IPS DF 6.9 (cell line): ENCODE data around the gene PCAT6.

Experiments used
- DNase-seq: peaks from one replicate; pipeline ENCODE4 v3.0.0-alpha.2; 2013; ENCODE audit warnings: low read depth, low spot score
- H3K27ac ChIP-seq: one replicate; pipeline ENCODE4 v1.5.1; 2013; ENCODE audit warnings: low read length, control low read depth
- H3K27me3 ChIP-seq: 2 replicates; pipeline ENCODE4 v1.6.1; 2013; ENCODE audit warnings: mild to moderate bottlenecking, low read length; ENCODE audit not compliant: control insufficient read depth, insufficient read depth
- H3K36me3 ChIP-seq: 2 replicates; pipeline ENCODE4 v1.6.1; 2013; ENCODE audit warnings: low read length; ENCODE audit not compliant: control insufficient read depth, insufficient read depth
- H3K4me1 ChIP-seq: 2 replicates; pipeline ENCODE4 v1.6.1; 2013; ENCODE audit warnings: low read length; ENCODE audit not compliant: control insufficient read depth, insufficient read depth
- H3K4me3 ChIP-seq: 2 replicates; pipeline ENCODE4 v1.5.1; 2013; ENCODE audit warnings: mild to moderate bottlenecking, low read length
- H3K9me3 ChIP-seq: 2 replicates; pipeline ENCODE4 v1.6.1; 2013; ENCODE audit warnings: low read length, inconsistent platforms; ENCODE audit not compliant: control insufficient read depth, insufficient read depth
- WGBS: extraction: QIAGEN DNeasy Blood & Tissue Kit; methylation state at CpG from one replicate; pipeline ENCODE4 v1.1.7; 2013; ENCODE audit warnings: mixed read lengths, missing lambda C conversion rate; ENCODE audit not compliant: insufficient read length, insufficient coverage; 5-methylcytosine and 5-hydroxymethylcytosine counted together

PCAT6 gene

DNA sequence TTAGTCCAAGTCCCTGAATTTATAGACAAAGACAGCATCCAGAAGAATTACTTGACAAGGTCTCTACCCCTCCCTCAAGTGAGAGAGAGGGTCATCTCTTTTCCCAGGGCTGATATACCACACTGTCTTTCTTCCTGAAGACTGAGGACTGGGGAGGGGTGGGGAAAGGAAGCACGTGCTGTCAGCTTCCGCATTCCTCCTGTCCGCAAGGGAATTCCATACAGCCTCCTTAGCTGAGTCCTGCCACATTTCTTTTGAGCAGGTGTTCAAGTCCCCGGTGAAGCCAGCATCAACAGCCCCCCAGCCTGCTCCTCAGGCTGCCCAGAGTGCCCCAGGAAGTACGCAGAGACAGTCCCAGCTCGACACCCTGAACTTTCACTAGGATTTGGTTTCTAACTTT lies 34.2 kb downstream of the PCAT6 start:
- WGBS = no CpG with 5 or more reads among the region's 6 CpGs
- Histone ChIP-seq H3K4me1 (peaks cover 2% of the 10 kb centered on the region; the same call in 1 of the 2 replicates), H3K36me3 (no peaks in the 10 kb centered on the region; the same call in 1 of the 2 replicates), H3K27me3 (no peaks in the 10 kb centered on the region), H3K9me3 (no peaks in the 10 kb centered on the region), H3K4me3 (no peak overlapping the region), H3K27ac (no peak overlapping the region)
- no peak for DNase-seq

DNA sequence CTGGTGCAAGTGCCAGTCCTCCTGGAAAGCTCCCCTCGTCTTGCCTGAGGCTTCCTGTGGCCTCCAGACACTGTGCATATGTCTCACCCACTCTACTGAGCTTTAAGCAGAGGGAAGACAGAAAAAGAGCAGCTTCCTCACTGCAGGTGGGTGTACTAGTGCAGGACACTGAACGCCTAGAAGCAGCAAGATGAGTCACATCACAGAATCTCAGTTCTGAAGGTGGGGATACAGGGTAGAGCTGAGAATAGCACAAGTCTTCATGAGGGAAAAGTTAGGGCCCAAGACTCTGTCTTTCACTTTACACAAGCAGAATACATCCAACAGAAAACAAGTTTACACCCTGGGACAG lies 37.4 kb downstream of the PCAT6 start:
- Histone ChIP-seq H3K27me3 (no peaks in the 10 kb centered on the region), H3K27ac (no peak overlapping the region), H3K36me3 (peaks cover 6% of the 10 kb centered on the region; the same call in 1 of the 2 replicates), H3K4me3 (no peak overlapping the region), H3K4me1 (peaks cover 2% of the 10 kb centered on the region; the same call in 1 of the 2 replicates), H3K9me3 (no peaks in the 10 kb centered on the region)
- no peak for DNase-seq
- no CpG with 5 or more reads among the region's 2 CpGs for WGBS

DNA sequence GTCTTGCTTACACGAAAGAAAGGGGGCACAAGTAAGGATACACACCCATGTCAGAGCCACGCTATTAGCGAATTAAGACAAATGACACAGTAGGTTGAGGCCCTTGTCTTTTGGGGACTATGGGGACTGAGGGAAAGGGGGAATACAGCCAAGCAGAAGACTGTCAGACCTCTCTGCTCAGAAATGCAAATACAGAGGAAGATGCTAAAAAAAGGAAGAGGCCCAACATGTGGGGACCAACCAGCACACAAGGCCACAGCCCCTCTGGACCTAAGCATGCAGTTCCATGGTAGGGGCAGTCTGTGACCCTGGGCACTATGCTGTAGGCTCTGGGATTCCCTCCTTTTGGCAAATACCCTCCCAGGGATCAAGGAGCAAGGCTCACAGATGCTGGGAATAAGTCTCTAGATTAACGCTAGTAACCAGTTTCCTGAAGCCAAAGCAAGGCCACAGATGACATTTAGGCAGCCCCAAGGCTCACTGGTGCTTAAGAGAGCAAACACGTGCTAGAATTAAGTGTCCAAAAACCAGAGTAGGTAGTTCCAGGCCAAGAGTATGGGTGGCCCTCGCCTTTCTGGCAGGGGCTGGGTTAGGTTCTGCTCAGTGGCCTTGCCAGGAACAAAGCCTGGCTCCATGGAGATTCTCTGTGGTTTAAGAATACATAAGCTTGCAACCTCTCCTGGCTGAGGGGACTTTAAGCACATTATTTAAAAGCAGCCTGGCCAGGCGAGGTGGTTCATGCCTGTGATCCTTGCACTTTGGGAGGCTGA lies 40.0 kb downstream of the PCAT6 start:
- Histone ChIP-seq H3K4me3 (no peak overlapping the region), H3K27ac (no peak overlapping the region), H3K27me3 (no peaks in the 10 kb centered on the region), H3K4me1 (no peaks in the 10 kb centered on the region), H3K9me3 (no peaks in the 10 kb centered on the region), H3K36me3 (peaks cover 12% of the 10 kb centered on the region; the same call in 1 of the 2 replicates)
- no CpG with 5 or more reads among the region's 7 CpGs for WGBS
- no peak for DNase-seq

DNA sequence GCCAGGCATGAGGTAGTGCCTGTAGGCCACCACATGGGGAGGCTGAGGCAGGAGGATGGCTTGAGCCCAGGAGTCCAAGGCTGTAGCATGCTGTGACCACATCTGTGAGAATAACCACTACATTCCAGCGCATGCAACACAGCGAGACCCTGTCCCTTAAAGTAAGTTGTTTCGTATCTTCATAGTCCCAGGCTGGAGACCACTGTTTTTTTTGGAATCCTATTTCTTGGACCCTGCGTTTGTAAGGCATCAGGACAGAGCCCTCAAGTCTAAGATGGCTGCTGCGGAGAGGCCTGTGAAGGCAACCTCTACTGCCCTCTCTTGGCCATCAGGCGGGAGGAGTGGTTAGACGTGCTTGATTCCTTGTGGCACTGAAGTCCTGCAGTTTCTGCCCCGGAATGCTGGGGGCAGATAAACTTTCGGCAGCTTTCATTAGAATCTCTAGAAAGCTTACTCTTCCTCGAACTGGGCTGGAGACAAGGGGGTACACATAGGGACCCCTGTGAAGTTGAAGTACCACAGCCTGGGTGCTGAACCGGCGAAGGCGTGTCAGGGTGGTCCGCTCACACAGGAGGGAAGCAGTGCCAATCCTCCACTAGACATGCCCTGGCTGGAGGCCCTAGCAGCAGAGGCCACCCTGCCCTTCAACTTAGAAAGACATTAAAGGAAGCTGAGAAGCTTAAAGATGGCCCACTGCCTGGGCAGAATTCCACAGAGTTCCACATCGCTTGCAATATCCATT lies 41.6 kb downstream of the PCAT6 start:
- Histone ChIP-seq H3K27ac (no peak overlapping the region), H3K27me3 (no peaks in the 10 kb centered on the region), H3K4me3 (no peak overlapping the region), H3K9me3 (no peaks in the 10 kb centered on the region), H3K4me1 (no peaks in the 10 kb centered on the region), H3K36me3 (peaks cover 20% of the 10 kb centered on the region)
- peak; percentile 68 for DNase-seq
- WGBS = no CpG with 5 or more reads among the region's 15 CpGs

DNA sequence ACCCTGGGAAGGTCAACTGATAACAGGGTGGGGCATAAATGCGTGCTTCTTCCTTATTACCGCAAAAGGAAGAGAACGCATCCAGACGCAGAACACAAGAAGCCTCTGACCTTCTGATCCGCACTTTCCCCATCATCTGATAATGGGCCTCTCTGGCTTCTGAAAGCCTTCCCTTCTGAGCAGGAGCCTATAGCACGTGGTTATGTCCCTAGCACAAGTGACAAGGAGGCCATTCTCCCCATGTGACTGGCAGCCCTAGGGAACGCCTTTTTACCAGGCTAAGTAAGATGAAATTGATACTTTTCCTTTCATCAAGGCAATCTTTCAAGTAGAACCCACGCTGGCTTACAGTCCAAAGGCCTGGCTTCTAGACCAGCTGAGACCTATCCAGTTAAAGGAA lies 44.0 kb downstream of the PCAT6 start:
- no peak overlapping the region for H3K4me3 ChIP-seq
- peaks cover 1% of the 10 kb centered on the region for H3K4me1 ChIP-seq
- H3K27ac ChIP-seq = no peak overlapping the region
- H3K36me3 ChIP-seq = peaks cover 30% of the 10 kb centered on the region
- no peaks in the 10 kb centered on the region for H3K27me3 ChIP-seq
- no peak for DNase-seq
- H3K9me3 ChIP-seq = no peaks in the 10 kb centered on the region
- WGBS = no CpG with 5 or more reads among the region's 8 CpGs

DNA sequence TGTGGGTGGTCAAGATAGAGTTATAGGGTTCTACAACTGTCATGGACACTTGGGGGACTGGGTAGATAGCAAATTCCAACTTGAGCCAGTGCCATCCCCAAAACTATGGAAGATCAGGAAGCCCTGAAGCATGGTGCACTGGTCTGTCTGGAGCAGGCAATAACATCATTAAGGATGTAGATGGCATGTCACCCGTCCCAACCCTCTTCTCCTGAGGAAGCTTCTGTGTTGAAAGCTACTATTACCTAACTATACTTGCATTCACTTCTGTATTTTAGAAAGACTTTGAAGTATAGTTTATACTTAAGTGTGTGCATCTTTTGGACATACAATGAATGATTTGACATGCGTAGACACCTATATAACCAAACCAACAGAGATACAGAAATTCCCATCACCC lies 45.3 kb downstream of the PCAT6 start:
- Histone ChIP-seq H3K27ac (no peak overlapping the region), H3K4me3 (no peak overlapping the region), H3K9me3 (no peaks in the 10 kb centered on the region), H3K36me3 (peaks cover 28% of the 10 kb centered on the region), H3K4me1 (peaks cover 4% of the 10 kb centered on the region), H3K27me3 (no peaks in the 10 kb centered on the region)
- no CpG with 5 or more reads among the region's 2 CpGs for WGBS
- no peak for DNase-seq

DNA sequence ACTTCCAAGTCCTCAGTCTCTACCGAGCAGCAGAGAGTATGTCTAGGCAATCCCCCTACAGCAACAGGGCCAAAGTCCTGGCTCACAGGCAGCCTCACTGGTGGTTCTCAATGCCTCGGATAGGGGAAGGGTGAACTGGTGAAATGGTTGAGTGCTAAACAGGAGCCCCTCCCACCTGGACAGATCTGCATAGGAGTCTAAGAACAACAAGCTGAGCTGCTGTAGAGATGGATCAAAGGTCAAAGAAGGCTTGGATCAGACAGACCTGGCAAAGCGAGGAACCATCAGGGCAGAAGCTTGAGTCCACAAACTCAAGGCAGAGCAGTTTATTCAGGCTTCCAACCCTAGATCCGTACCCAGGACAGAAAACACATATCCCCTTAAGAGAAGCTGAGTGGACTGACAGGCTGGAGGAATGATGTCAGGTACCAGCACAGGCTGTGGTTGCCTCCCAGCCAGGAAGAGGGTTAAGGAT lies 46.4 kb downstream of the PCAT6 start:
- Histone ChIP-seq H3K4me3 (no peak overlapping the region), H3K27ac (no peak overlapping the region), H3K9me3 (no peaks in the 10 kb centered on the region), H3K27me3 (no peaks in the 10 kb centered on the region), H3K4me1 (peaks cover 4% of the 10 kb centered on the region), H3K36me3 (peaks cover 24% of the 10 kb centered on the region)
- no CpG with 5 or more reads among the region's 4 CpGs for WGBS
- no peak for DNase-seq

DNA sequence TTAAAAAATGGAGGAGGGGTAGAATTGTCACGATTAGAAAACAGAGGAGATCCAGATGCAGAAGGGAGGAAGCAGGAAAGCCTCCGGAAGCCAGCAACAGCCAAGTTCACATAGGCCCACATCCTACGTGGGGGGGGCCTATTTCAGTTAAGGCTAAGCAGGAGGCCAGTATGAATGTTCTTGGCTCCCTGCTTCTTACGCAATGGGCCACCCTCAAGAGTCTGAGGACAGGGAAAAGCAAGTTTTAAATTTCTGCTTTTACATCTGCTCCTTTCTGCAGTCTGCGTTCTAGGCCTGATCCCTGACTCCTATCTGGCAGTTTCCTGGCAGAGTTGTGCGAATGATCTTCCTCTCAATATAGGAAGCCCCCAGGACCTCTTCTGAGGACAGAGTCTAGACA lies 47.6 kb downstream of the PCAT6 start:
- no peak overlapping the region for H3K27ac ChIP-seq
- H3K27me3 ChIP-seq = no peaks in the 10 kb centered on the region
- H3K36me3 ChIP-seq = peaks cover 24% of the 10 kb centered on the region
- H3K4me3 ChIP-seq = no peak overlapping the region
- no CpG with 5 or more reads among the region's 6 CpGs for WGBS
- peaks cover 4% of the 10 kb centered on the region for H3K4me1 ChIP-seq
- no peaks in the 10 kb centered on the region for H3K9me3 ChIP-seq
- no peak for DNase-seq

DNA sequence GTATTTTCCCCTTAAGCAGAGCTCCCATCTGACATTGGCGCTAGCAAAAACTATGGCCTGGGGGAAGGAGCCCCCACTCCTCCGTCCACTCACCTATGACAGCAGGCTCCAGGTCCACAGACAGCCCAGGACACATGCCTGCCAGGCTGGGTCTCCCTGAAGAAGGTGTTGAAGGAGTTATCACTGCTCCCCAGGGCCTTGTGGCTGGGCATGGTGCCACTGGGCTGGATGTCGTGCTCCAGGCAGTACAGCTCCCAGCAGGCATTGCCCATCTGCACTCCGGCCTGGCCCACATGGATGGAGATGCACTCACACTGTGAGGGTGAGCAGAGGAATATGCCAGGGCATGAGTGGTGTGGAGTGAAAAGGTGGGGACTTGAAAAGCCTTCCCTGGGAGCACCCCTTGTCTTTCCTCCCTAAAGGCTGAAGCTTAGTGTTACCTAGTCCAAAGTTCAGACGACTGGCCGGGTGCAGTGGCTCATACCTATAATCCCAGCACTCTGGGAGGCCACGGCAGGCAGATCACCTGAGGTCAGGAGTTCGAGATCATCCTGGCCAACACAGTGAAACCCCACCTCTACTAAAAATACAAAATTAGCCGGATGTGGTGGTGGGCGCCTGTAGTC lies 48.1 kb downstream of the PCAT6 start:
- no peaks in the 10 kb centered on the region for H3K27me3 ChIP-seq
- H3K9me3 ChIP-seq = no peaks in the 10 kb centered on the region
- H3K36me3 ChIP-seq = peaks cover 24% of the 10 kb centered on the region
- peaks cover 4% of the 10 kb centered on the region for H3K4me1 ChIP-seq
- no peak for DNase-seq
- WGBS = no CpG with 5 or more reads among the region's 10 CpGs
- H3K4me3 ChIP-seq = no peak overlapping the region
- no peak overlapping the region for H3K27ac ChIP-seq

DNA sequence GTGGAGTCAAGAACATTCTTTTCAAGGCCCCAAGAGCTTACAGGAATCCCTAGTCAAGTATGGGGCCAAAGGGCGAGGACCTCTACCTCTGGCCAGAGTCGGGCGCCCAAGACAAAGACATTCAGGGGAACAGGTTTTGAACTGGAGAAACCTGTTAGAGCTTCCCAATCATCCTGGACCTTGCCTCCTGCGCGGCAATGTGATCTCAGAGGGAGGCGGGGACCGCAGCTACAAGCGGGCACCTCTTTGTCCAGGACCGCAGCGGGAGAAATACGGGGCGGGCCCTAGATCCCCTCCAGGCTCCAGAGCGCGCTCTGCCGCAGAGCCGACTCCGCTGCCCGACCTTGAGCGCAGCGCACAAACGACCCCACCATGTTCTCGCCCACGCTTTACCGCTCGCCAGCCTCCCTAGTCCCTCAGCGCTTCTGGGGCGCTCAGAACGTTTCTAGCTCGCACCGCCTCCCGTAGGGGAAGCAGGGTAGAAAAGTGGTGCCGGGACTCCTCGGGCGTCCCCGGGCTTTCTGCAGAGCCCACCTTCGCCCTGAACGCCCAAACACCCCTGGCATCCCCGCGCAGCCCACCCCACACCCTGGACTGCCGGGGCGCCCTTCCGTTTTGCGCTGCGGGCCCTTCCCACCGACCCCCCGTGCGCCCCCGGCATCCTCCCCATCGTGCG lies 50.1 kb downstream of the PCAT6 start:
- H3K27me3 ChIP-seq = no peaks in the 10 kb centered on the region
- peaks cover 17% of the 10 kb centered on the region for H3K36me3 ChIP-seq
- H3K4me1 ChIP-seq = peaks cover 4% of the 10 kb centered on the region
- peak overlapping the region; percentile 86; the same call in 1 of the 2 replicates for H3K4me3 ChIP-seq
- no peaks in the 10 kb centered on the region for H3K9me3 ChIP-seq
- H3K27ac ChIP-seq = no peak overlapping the region
- DNase-seq = peak; percentile 80
- WGBS = no CpG with 5 or more reads among the region's 50 CpGs
